Stomach (tissue), 9 donors: ENCODE measurements around the gene CDC42. TPM values are rescaled to one million over a fixed set of nuclear protein-coding genes. Genes with fewer than 3 reads are reported as not detected.
A peak's percentile ranks its signal among the peaks of the same experiment; 100 is the strongest.

Experiments
- DNase-seq, 2 donors: peaks; one replicate each; pipeline versions ENCODE4 v3.0.0 to v3.0.0-alpha.2; 2013 to 2019
- H3K27ac ChIP-seq, 5 donors: fragments of 200-600 bp in 4 of 5; sonication (generic) in 4 of 5; one replicate each; pipeline ENCODE4 v1.5.1; 2013 to 2019; ENCODE audit warnings: mild to moderate bottlenecking in 1 of 5, moderate library complexity in 1 of 5
- H3K27me3 ChIP-seq, 3 donors: fragments of 200-600 bp; sonication (generic); one replicate each; pipeline ENCODE4 v1.5.1; 2017 to 2019; ENCODE audit warnings: mixed run types in 1 of 3
- H3K36me3 ChIP-seq, 4 donors: fragments of 200-600 bp; sonication (generic); 1 replicate in 3 of 4; 2 replicates in 1 of 4; pipeline ENCODE4 v1.5.1; 2016 to 2019
- H3K4me1 ChIP-seq, 4 donors: fragments of 200-600 bp; sonication (generic); one replicate each; pipeline ENCODE4 v1.5.1; 2016 to 2019
- H3K4me3 ChIP-seq, 4 donors: fragments of 200-600 bp; sonication (generic) in 3 of 4; one replicate each; pipeline ENCODE4 v1.5.1; 2016 to 2019; ENCODE audit warnings: mild to moderate bottlenecking in 1 of 4
- H3K9me3 ChIP-seq, 4 donors: fragments of 200-600 bp; sonication (generic); one replicate each; pipeline ENCODE4 v1.5.1; 2016 to 2019
- EP300 ChIP-seq: sonication (generic); formaldehyde crosslinking; IDR thresholded peaks from one replicate; pipeline ENCODE4 v1.6.1; 2017; ENCODE audit warnings: antibody characterized with exemption
- POLR2A ChIP-seq, 4 donors: fragments of 450-650 bp; IDR thresholded peaks; one replicate each; pipeline ENCODE4 v1.6.1; 2016; ENCODE audit warnings: antibody characterized with exemption in 4 of 4, control low read depth in 2 of 4, mild to moderate bottlenecking in 1 of 4, moderate library complexity in 1 of 4
- POLR2AphosphoS5 ChIP-seq, 3 donors: sonication (generic); formaldehyde crosslinking; IDR thresholded peaks; one replicate each; pipeline ENCODE4 v1.6.1; 2016; ENCODE audit warnings: antibody characterized with exemption in 3 of 3
- WGBS, 5 donors: extraction: QIAGEN DNeasy Blood & Tissue Kit in 3 of 5; methylation state at CpG; one replicate each; pipeline versions ENCODE4 v1.1.5 to v1.1.7; 2013 to 2018; 5-methylcytosine and 5-hydroxymethylcytosine counted together
- intact Hi-C: fragments of 100-400 bp; cut with DNase I; formaldehyde crosslinking; loops from one replicate; pipeline ENCODE4 v1.15.1; 2023; ENCODE audit warnings: low total_unique reads
- polyA plus RNA-seq, 3 donors: library from polyadenylated mRNA; stranded (reverse); fragments of 200-250 nt; gene quantifications; one replicate each; pipeline ENCODE4 v1.2.3, GENCODE V29; 2013
- total RNA-seq, 5 donors: library from RNA; depleted of rRNA; stranded (reverse); fragments of >200 nt; gene quantifications; one replicate each; pipeline versions ENCODE4 v1.1.0 to v1.2.3, GENCODE V29; 2014 to 2016
- TF ChIP-seq, protein P1 (sequence below), 7 experiments: fragments of 450-650 bp in 4 of 7; fragments of 200-600 bp in 3 of 7; sonication (generic) in 3 of 7; IDR thresholded peaks; one replicate each; pipeline ENCODE4 v1.5.1; 2016 to 2019; ENCODE audit warnings: antibody characterized with exemption in 7 of 7, control low read depth in 2 of 7, mild to moderate bottlenecking in 1 of 7
- donor health status: healthy with polysubstance abuse.
- donor health status: Bipolar disorder and iron deficiency.
- donor health status: healthy.

The CDC42 gene
- total and polyA plus RNA-seq, 8 donors, result 72.4 to 425 (median 122) TPM

DNA sequence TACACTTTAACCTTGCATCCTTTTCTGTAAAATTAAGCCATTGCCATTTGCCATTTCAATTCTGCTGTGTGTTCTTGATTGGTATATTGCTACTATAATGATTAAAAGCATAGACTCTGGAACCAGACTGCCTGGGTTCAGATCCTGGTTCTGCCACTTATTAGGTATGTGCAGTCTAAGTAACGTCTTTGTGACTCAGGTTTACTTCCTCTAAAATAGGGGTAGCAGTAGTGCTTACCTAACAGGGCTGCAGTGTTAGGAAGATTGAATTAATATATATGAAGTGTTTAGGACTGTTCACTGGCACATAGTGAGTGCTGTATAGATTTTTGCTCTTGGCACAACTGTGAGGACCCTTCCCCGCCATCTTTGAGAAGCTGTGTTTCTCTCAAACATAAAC lies 4.4 kb downstream of the CDC42 start:
- Histone ChIP-seq H3K27me3 (no peaks in the 10 kb centered on the region), H3K27ac (peak overlapping the region in 3 of 5 donors; percentile 2 to 54 (median 35)), H3K9me3 (no peaks in the 10 kb centered on the region), H3K4me1 (peaks cover 60 to 88% (median 74%) of the 10 kb centered on the region in 4 donors), H3K4me3 (peak overlapping the region in 2 of 4 donors; percentile 10 to 15), H3K36me3 (peaks cover 0 to 20% (median 18%) of the 10 kb centered on the region in 4 donors)
- intact Hi-C loops, result no loop called here
- WGBS, 5 donors, result 42 to 50% (median 46%) methylated on average over 2 of the region's 2 CpGs
- DNase-seq, result no peak
- TF ChIP-seq POLR2AphosphoS5 (IDR thresholded peaks at IDR 0.05), result no peak

DNA sequence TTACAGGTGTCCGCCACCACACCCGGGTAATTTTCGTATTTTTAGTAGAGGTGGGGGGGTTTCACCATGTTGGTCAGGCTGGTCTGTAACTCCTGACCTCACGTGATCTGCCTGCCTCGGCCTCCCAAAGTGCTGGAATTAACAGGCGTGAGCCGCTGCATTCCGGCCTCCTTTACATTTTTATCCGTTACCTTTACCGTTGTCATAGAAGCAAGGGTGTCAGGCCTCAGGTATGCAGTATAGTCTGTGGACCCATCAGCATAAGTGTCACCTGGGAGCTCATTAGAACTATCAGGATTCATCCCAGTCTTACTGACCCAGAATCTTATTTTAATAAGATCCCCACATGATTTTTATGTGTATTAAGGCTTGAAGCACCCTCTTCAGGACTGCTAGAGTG lies 5.4 kb downstream of the CDC42 start:
- WGBS, 5 donors, result 81 to 87% (median 86%) methylated on average over 10 of the region's 10 CpGs
- intact Hi-C loops, result no loop called here
- H3K27me3 ChIP-seq, result no peaks in the 10 kb centered on the region
- peaks cover 0 to 20% (median 18%) of the 10 kb centered on the region in 4 donors for H3K36me3 ChIP-seq
- TF ChIP-seq, protein P1, sequence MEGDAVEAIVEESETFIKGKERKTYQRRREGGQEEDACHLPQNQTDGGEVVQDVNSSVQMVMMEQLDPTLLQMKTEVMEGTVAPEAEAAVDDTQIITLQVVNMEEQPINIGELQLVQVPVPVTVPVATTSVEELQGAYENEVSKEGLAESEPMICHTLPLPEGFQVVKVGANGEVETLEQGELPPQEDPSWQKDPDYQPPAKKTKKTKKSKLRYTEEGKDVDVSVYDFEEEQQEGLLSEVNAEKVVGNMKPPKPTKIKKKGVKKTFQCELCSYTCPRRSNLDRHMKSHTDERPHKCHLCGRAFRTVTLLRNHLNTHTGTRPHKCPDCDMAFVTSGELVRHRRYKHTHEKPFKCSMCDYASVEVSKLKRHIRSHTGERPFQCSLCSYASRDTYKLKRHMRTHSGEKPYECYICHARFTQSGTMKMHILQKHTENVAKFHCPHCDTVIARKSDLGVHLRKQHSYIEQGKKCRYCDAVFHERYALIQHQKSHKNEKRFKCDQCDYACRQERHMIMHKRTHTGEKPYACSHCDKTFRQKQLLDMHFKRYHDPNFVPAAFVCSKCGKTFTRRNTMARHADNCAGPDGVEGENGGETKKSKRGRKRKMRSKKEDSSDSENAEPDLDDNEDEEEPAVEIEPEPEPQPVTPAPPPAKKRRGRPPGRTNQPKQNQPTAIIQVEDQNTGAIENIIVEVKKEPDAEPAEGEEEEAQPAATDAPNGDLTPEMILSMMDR (IDR thresholded peaks at IDR 0.05), result no peak
- TF ChIP-seq EP300, result no peak
- no peak for TF ChIP-seq POLR2A (IDR thresholded peaks at IDR 0.05)
- no peaks in the 10 kb centered on the region for H3K9me3 ChIP-seq
- peak overlapping the region in 2 of 5 donors; percentile 4 to 54 for H3K27ac ChIP-seq
- no peak for DNase-seq
- peaks cover 65 to 93% (median 78%) of the 10 kb centered on the region in 4 donors for H3K4me1 ChIP-seq
- H3K4me3 ChIP-seq, result no peak overlapping the region

- H3K36me3 ChIP-seq, result peaks cover 0 to 21% (median 12%) of the 10 kb centered on the region in 4 donors
- intact Hi-C loops, result no loop called here
- peaks cover 87 to 100% (median 95%) of the 10 kb centered on the region in 4 donors for H3K4me1 ChIP-seq
- no peaks in the 10 kb centered on the region for H3K9me3 ChIP-seq
- TF ChIP-seq EP300 (no peak), POLR2AphosphoS5 (IDR thresholded peaks at IDR 0.05) (no peak), POLR2A (IDR thresholded peaks at IDR 0.05) (no peak)
- TF ChIP-seq, protein P1 (IDR thresholded peaks at IDR 0.05), result no peak
- 74 to 82% (median 77%) methylated on average over 11 to 12 of the region's 12 CpGs for WGBS, 5 donors
- no peak overlapping the region for H3K27ac ChIP-seq
- H3K4me3 ChIP-seq, result peak overlapping the region in 1 of 4 donors; percentile 7
- H3K27me3 ChIP-seq, result no peaks in the 10 kb centered on the region
- DNase-seq, result no peak
Measured at GRCh38 chr1:22064751-22065402, 12.4 kb downstream of the CDC42 start.

- H3K4me3 ChIP-seq, result no peak overlapping the region
- H3K27me3 ChIP-seq, result no peaks in the 10 kb centered on the region
- peaks cover 86 to 100% (median 96%) of the 10 kb centered on the region in 4 donors for H3K4me1 ChIP-seq
- no peak for DNase-seq
- TF ChIP-seq POLR2A (IDR thresholded peaks at IDR 0.05) (no peak), EP300 (no peak), POLR2AphosphoS5 (IDR thresholded peaks at IDR 0.05) (no peak)
- TF ChIP-seq, protein P1 (IDR thresholded peaks at IDR 0.05), result no peak
- H3K36me3 ChIP-seq, result peaks cover 0 to 11% (median 8%) of the 10 kb centered on the region in 4 donors
- WGBS, 5 donors, result 62 to 73% (median 69%) methylated on average over 2 of the region's 2 CpGs
- intact Hi-C loops, result no loop called here
- H3K9me3 ChIP-seq, result no peaks in the 10 kb centered on the region
- no peak overlapping the region for H3K27ac ChIP-seq
Measured at GRCh38 chr1:22071511-22071910, 19.0 kb downstream of the CDC42 start.

GRCh38 chr1:22074803-22075202 lies 22.3 kb downstream of the CDC42 start:
- Histone ChIP-seq H3K27me3 (no peaks in the 10 kb centered on the region), H3K9me3 (no peaks in the 10 kb centered on the region), H3K4me3 (peak overlapping the region in 1 of 4 donors; percentile 4), H3K36me3 (peaks cover 0 to 32% (median 21%) of the 10 kb centered on the region in 4 donors), H3K4me1 (peaks cover 63 to 97% (median 80%) of the 10 kb centered on the region in 4 donors), H3K27ac (peak overlapping the region in 1 of 5 donors; percentile 52)
- no peak for DNase-seq
- TF ChIP-seq POLR2A (IDR thresholded peaks at IDR 0.05), result no peak
- no peak for TF ChIP-seq POLR2AphosphoS5 (IDR thresholded peaks at IDR 0.05)
- TF ChIP-seq EP300, result no peak
- TF ChIP-seq, protein P1 (IDR thresholded peaks at IDR 0.05), result no peak
- intact Hi-C loops, result no loop called here
- WGBS, 5 donors, result 6 to 20% (median 10%) methylated on average over 1 of the region's 1 CpG
